ENCODE data around the gene SH3BP1.

The SH3BP1 gene

DNA sequence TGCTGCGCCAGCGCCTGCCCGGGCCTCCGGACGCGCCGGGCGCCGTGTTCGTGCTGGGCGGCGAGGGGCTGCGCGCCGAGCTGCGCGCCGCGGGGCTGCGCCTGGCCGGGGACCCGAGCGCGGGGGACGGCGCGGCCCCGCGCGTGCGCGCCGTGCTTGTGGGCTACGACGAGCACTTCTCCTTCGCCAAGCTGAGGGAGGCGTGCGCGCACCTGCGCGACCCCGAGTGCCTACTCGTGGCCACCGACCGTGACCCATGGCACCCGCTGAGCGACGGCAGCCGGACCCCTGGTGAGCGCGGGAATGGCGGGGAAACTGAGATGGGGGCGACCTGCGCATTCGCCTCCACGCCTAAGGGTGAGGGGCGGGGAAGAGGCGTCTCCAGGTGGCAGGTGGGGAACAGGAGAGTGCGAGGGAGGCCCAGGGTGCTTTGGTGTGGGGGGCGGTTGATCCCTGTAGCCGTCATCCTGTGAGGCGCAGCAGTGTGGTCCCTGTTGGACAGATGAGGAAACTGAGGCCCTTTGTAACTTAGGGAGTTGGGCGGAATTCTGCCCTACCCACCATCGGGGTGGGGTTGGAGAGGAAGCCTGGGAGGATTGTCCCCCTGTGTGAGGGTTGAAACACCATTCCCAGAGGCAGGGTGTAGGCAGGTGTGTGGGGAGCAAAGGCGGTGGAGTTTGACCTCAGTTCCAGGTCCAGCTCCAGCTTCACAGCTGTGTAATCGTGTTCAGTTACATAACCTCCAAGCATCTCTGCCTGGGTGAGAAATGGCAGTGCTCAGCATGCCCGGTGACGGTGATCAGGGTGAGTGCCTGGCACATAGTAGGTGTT, 19.8 kb downstream of the SH3BP1 start:
- no peak for DNase-seq (ENCODE audit: low read depth)

DNA sequence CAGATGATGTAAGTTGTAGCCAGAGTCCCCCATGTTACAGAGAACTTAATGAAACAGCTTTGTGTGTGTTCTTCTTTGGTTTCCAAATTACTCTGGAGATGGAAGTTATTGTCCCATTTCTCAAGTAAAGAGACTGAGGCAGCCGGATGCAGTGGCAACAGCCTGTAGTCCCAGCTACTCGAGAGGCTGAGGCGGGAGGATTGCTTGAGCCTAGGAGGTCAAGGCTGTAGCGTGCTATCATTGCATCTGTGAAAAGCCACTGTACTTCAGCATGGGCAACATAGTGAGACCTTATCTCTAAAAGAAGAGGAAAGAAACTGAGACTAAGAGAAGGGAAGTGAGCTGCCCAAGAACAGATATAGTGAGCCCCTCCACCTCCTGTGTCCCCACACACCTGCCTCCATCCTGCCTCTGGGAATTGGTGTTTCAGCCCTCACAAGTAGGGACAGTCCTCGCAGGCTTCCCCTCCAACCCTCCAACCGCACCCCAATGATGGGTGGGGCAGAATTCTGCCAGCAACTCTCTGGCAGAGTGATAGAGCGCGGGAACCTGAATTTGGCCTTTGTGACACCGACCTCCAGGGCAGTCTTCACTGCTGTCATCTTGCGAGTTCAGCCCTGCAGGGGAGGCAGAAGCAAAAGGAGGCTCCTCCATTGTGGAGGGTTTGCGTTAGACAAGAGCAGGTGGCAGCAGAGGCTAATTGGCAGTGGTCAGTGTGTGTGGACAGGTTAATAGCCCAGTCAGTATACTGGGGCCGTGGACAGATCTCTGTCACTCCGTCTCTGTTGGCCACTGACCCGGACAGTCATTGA, 20.6 kb downstream of the SH3BP1 start:
- DNase-seq (ENCODE audit: low read depth), result no peak

DNA sequence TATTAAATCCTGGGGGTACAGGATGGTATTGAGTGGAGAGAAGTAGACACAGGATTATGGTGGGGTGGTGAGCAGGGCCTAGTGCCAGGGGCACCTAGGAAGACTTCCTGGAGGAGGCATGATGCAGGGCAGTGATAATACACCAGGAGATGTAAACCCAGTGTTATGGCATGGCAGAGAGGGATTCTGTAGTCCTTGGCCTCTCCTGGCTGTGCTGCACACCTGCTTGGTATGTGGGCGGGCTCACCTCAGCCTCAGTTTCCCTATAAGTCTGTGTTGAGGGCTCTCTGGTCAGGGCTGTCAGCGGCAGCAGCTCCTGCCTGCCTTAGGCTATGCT, 21.2 kb downstream of the SH3BP1 start:
- DNase-seq (ENCODE audit: low read depth), result no peak

DNA sequence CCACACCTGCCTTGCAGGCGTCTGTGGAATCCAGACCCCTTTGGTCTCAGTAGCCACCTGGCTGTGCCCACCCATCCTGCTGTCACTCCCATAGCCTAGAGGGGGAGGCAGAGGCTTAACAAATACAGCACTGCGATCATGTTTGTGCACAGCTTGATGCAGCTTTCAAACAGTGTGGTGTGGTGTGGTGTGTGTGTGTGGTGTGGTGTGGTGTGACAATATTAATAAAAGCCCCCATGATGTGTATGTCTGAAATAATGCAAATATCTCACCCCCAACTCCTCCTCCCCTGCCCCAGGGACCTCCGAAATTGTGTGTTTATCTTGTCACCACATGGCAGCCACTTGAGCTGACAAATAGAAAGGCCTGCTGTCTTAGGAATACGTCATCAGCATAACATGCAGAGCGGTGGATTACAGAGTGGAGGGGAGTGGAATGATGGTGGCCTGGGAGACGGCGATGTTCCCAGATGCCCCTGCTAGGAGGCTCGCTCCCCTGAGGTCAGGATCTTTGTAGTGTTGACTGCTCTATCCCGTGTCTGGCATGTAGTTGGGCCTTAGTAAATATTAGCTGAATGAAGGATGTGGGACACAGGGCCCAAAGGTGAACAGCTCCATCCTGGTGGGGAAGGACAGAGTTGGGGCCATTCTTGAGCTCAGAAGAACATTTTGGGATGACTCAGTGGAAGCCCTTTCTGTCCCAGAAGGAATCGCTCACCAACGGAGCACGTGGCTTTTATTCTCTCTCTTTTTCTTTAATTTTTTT, 21.9 kb downstream of the SH3BP1 start:
- DNase-seq (ENCODE audit: low read depth), result no peak

DNA sequence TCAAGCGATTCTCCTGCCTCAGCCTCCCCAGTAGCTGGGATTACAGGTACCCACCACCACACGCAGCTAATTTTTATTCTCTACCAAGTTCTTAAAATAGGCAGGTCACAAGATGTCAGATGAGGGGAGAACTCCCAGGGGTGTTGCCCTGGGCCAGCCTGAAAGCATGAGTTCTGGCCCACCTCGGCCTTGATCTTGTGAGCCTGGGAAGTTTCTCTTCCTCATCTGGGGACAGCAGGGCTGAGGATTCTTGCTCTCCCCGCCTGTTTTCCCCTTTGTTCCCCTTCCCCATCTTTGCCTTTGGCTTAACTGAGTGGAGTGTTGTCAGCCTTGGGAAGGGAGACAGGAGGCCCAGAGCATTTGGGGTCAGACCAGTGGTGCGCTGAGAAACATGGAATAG, 22.6 kb downstream of the SH3BP1 start:
- no peak for DNase-seq (ENCODE audit: low read depth)

DNA sequence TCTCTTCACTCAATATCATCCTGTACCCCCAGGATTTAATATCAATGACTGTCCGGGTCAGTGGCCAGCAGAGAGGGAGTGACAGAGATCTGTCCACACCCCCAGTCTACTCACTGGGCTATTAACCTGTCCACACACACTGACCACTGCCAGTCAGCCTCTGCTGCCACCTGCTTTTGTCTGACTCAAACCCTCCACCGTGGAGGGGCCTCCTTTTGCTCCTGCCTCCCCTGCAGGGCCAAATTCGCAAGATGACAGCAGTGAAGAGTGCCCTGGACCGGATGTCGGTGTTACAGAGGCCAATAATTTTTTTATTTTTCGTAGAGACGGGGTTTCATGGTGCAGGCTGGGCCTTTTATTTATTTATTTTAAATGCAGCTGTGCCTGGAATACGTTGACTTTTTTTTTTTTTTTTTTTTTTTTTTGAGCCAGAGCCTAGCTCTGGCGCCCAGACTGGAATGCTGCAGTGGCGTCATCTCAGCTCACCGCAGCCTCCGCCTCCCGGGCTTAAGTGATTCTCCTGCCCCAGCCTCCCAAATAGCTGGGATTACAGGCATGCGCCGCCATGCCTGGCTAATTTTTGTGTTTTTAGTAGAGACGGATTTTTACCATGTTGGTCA, 24.2 kb downstream of the SH3BP1 start:
- no peak for DNase-seq (ENCODE audit: low read depth)

DNA sequence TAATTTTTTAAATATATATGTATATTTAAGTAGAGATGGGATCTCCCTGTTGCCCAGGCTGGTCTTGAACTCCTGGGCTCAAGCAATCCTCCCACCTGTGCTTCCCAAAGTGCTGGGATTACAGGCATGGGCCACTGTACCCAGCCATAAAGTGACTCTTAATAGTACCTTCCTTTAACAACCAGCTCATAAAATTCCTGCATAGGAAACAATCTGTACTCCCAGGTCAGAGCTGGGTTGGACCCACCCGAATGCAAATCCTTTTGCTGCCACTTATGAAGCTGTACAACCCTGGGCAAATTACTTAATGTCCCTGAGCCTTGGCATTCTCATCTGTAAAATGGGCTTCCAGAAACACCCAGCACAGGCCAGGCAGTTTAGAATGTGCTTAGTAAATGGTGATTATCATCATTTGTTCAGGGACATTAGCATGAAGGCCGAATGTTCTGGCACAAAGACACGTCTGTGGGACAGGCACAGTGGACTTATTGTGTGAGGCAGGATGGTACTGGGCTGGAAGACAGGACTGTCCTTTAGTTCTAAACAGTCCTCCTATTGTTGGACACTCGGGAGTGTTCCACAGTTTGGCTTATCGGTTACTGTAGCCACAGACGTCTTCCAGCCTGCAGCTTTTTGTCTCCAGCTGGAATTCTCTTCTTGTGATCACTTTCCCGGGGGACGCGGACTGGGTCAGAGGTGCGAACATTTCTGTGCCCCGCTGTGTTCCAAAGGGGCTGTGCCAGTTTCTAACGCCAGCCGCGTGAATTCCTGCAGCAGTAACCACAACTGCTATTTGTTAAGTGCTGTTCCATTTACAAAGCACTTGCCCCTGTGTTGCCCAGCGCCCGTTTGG, 25.0 kb downstream of the SH3BP1 start:
- no peak for DNase-seq (ENCODE audit: low read depth)

DNA sequence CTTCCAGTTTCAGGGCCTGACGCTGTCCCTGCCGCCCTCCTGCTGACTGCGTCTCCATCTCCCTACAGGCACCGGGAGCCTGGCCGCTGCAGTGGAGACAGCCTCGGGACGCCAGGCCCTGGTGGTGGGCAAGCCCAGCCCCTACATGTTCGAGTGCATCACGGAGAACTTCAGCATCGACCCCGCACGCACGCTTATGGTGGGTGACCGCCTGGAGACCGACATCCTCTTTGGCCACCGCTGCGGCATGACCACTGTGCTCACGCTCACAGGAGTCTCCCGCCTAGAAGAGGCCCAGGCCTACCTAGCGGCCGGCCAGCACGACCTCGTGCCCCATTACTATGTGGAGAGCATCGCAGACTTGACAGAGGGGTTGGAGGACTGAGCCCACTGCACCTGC, 26.0 kb downstream of the SH3BP1 start:
- DNase-seq (ENCODE audit: low read depth), result no peak

DNA sequence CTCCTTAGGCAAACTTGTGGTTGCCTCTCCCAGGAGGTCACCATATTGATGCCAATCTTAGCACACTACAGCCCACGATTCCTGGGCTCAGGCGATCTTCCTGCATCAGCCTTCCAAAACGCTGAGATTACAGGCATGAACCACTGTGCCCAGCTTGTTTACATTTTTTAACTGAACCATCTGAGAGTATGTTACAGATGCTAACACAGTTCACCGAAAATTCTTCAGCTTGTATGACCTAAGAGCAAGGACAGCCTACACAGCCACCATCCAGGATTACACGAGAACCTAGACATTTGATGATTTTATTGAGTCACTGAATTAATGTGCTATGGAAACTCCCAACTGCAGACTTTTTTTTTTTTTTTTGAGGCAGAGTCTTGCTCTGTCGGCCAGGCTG, 30.1 kb downstream of the SH3BP1 start:
- DNase-seq (ENCODE audit: low read depth), result no peak

DNA sequence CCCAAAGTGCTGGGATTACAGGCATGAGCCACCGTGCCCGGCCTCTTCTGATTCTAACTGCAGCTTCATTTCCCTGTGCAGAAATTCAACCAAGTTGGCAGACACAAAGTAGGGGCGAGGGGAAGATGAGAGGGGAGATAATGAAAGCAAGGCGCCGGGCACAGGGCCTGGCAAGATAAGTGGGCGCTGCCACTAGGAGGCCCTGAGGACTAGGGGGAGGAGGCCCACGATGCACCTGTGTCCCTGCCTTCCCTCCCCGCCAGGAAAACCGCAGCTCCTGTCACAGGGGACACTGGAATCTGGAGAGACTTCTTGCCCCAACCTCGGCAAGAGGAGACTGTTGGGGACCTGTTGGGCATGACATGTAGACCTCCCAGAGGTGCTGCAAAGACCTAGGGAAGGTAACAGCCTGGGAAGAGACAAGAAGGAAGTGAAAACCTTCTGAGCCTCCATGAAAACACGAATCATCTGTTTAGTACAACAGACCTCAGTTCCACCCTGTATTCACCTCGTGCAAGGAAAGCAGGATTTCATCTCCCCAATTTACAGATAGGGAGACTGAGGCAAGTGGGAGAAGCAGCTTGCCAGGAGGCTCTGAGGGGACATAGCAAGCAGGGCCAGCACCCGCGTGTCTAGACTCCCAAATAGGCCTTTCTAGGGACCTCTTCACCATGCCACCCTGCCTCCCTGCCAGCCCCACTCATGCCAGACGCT, 32.9 kb downstream of the SH3BP1 start:
- DNase-seq (ENCODE audit: low read depth), result no peak

DNA sequence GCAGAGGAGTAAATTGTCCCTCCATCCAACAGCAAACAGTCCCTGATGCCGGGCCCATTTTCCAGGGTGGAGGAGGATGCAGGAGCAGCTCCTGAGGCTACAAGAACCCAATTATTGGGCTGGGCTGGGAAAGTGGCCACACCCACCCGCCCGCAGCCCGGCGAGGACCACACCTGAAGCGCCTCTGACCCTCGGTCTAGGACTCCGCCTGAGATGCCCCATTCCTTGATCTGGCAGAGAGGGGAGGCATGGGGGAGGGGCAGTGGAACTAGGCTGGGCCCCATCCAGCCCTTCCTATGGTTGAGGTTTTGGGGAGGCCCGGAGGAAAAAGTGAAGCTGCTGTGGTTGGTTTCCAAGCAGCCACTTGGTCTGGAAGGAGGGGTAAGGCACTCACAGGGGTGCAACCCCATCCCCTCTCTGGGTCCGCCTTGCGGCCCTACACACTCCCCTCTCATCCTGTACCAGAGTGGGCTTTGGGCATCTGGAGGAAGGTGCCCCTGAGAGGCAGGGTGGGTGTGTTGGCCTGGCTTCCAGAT, 33.5 kb downstream of the SH3BP1 start:
- no peak for DNase-seq (ENCODE audit: low read depth)

DNA sequence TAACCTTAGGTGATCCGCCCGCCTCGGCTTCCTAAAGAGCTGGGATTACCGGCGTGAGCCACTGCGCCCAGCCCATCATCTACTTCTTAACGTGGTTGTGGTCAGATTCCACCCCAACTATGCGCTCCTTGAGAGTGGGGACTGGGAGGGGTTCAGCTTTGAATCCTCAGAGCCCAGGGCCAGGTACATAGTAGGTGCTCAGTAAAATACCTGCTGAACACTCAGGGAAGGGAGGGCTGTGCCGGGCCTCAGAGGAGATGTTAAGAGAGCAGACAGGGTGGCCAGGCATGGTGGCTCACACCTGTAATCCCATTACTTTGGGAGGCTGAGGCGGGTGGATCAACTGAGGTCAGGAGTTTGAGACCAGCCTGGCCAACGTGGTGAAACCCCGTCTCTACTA, 34.8 kb downstream of the SH3BP1 start:
- DNase-seq (ENCODE audit: low read depth), result no peak

DNA sequence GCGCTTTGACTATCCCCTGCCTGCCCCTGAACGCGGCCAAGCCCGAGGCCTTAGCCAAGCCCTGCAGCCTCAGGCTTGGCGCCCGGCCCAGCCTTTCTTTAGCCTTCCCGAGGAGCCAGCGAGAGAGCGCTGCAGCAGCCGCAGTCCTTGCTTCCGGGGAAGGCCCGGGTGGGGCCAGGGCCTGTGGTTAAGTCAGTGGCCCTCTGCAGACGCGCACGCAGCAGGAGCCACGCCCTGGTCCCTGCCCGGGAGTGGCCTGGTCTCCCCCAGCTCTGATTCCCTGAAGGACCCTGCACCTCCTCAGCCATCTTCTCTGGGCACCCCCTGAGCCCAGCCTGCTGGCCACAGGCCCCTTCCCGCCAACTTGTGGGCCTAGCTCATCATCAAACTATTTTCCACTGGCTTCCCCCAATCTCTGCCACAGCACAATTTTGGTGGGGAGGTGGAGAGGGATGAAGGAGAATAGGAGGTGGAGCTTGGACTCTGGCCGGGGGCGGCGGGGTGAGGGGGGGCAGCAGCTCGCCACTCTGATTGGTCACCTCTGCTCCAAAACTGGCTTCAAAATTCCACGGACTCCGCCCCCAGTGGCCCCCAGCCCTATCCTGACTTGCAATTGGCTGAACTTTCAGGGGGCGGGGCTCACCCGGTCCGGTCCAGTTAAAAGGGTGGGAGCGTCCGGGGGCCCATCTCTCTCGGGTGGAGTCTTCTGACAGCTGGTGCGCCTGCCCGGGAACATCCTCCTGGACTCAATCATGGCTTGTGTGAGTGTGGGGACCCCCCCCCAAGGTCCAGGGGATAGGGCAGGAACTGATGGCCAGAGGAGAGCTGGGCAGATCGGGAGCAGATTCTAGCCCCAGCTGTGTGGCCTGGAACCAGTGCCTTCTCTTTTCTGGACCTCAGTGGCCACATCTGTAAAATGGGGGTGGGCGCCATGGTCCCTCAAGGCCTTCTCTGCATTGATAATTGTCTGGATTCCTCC, 35.8 kb downstream of the SH3BP1 start, which contains the start of gene LGALS1:
Gene LGALS1, plus strand, starts transcription at position 686 of the 979 bp plus-strand sequence. Its CDS starts 67 bp downstream, at position 753.
- peak; percentile 45 for DNase-seq (ENCODE audit: low read depth)

DNA sequence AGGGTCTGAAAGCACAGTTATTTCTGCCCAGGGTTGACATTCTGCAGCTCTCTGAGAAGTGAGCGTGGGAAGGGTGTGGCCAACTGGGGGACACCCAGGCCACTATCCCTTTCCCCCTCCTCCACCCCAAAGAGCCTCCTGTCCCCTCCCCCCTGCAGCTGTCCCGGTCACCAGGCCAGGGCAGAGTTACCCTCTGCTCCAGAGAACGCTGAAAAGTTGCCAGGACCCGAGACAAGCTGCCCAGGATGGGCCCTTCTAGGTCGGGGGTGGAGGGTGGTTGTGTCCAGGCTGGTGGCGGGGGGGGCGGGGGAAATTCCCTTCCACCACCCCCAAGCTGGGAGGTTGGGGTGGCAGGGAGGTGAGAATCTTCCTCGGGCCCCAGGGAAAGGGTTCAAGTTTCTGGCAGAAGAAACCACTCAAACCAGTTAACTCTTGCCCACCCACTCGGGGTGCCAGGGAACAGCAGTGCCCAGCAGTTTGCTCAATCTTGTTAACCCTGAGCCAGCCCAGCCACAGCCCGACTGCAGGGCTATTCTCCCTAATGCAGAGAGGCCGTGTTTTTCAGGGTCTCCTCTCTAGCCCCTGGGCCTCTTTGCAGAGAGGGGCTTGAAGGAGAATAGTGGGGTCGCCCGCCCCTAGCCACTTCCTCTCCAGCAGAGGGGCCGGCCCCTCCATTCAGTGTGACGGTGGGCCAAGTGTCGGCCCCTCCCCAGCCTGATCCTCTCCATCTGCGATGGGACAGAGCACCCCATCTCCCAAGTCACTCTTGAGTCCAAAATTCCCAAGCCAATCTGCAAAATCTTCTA, 36.7 kb downstream of the SH3BP1 start:
- no peak for DNase-seq (ENCODE audit: low read depth)

DNA sequence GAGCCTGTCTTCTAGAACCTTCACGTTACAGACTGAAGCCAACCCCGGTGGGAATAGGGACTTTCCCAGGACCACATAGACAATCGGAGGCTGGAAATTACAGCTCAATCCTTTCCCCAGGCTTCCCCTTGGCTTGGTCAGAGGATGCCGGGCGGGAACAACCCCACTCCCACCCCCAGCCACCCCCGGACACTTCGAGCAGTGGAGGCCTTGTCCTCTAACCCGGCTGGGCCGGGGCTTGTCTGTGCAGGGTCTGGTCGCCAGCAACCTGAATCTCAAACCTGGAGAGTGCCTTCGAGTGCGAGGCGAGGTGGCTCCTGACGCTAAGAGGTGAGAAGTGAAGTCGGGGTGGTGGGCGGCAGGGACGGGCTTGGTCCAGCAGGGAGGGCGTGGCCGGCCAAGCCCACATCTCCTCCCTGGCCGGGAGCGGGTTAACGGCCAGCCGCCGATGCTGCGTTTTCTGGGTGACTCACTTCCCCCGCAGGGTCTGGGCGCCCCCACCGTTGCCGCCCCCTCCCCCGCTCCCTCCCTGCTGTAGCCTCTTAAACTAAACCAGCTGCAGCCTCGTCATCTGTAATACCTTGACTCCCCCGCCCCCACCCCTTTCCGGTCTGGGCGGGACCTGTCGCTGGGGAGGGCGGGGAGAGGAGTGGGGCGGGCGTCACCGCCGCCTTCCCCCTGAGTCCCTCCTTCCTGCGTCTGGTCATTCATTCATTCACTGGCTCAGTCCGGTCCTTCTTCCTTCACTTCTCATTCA, 37.4 kb downstream of the SH3BP1 start:
- peak; percentile 90 for DNase-seq (ENCODE audit: low read depth)

DNA sequence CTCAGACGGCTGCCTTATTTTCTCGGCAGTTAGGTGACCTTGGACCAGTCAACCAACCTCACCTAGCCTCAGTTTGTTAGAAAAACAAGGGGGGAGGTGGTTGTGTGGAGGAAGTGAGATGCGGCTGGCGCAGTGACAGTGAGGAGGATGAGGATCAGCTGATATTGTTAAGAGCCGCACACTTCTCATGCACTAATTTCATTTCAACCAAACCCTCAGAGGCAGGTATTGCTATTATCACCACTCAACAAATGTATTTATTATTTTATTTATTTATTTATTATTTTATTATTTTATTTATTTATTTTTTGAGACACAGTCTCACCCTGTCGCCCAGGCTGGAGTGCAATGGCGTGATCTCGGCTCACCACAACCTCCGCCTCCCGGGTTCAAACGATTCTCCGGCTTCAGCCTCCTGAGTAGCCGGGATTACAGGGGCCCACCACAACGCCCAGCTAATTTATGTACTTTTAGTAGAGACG, 38.1 kb downstream of the SH3BP1 start:
- DNase-seq (ENCODE audit: low read depth), result no peak

DNA sequence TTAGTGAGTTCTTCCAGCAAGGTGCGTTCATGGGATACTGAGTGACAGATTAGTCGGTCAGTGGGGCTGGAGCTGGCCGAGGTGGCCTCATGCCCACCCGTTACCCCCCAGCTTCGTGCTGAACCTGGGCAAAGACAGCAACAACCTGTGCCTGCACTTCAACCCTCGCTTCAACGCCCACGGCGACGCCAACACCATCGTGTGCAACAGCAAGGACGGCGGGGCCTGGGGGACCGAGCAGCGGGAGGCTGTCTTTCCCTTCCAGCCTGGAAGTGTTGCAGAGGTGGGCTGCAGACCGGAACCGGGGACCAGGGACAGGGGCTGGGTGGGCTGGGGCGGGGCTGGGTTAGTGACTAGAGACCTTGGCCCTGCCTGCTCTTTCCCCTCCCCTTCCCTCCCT, 38.9 kb downstream of the SH3BP1 start:
- no peak for DNase-seq (ENCODE audit: low read depth)

All from activated T-helper 9 cell treated with anti-CD3 and anti-CD28 coated beads, Interleukin-2, amount 50 U/mL, for 16 hours (primary cell).